GM12872 (cell line): ENCODE results near the gene GAS6.

ENCODE experiments used
- CTCF ChIP-seq: IDR thresholded peaks from 3 replicates; pipeline ENCODE4 v1.5.1; 2011; ENCODE audit warnings: low read depth, mild to moderate bottlenecking, low read length, moderate library complexity; ENCODE audit not compliant: insufficient read depth

The GAS6 gene

GRCh38 chr13:113886561-113887112 lies 22.8 kb upstream of the GAS6 start:
- TF ChIP-seq CTCF: no peak

- no peak for TF ChIP-seq CTCF
These were observed 20.9 kb upstream of the GAS6 start for GRCh38 chr13:113884821-113885220.

- TF ChIP-seq CTCF: no peak
These were observed 20.3 kb upstream of the GAS6 start for GRCh38 chr13:113883921-113884804.

- TF ChIP-seq CTCF: no peak
These were observed 19.5 kb upstream of the GAS6 start for GRCh38 chr13:113883314-113883811.

GRCh38 chr13:113882716-113883115 lies 18.8 kb upstream of the GAS6 start:
- TF ChIP-seq CTCF: no peak

- no peak for TF ChIP-seq CTCF
These were observed 18.4 kb upstream of the GAS6 start for GRCh38 chr13:113882267-113882630.

GRCh38 chr13:113881614-113882266 lies 17.9 kb upstream of the GAS6 start:
- TF ChIP-seq CTCF: no peak
